OCI-LY3 (cell line): ENCODE results near the gene CYS1.

Experiments used
- CTCF ChIP-seq: fragments of 200-600, 300-600 bp; sonication (generic); IDR thresholded peaks from 2 replicates; pipeline ENCODE4 v1.5.1; 2014; ENCODE audit warnings: antibody characterized with exemption, low read length, low read depth
- EZH2phosphoT487 ChIP-seq: fragments of 200-600 bp; shearing (Covaris generic); IDR thresholded peaks from 2 replicates; pipeline ENCODE4 v1.6.1; 2018; ENCODE audit warnings: antibody characterized with exemption, mixed run types, low read depth

GRCh38 chr2:10063566-10063965, 16.6 kb downstream of the CYS1 start:
- TF ChIP-seq CTCF (no peak), EZH2phosphoT487 (no peak)
